K562 (cell line): ENCODE measurements around the gene UMAD1.

Source experiments
- CHD4 ChIP-seq: fragments of 200-600 bp; sonication (generic); IDR thresholded peaks from 3 replicates; pipeline ENCODE4 v1.6.1; 2012; ENCODE audit warnings: low read depth, mild to moderate bottlenecking, mixed read lengths, low read length, inconsistent platforms; ENCODE audit not compliant: insufficient read depth, insufficient replicate concordance, poor library complexity, severe bottlenecking
- MEF2D ChIP-seq: conservative IDR thresholded peaks from 2 replicates; pipeline ENCODE4 v1.6.1; 2016; ENCODE audit warnings: low read depth, missing genetic modification characterization, missing compliant biosample characterization
- NFE2 ChIP-seq: IDR thresholded peaks from 2 replicates; pipeline ENCODE4 v1.6.1; 2014; ENCODE audit warnings: antibody characterized with exemption, low read depth
- PHF8 ChIP-seq: fragments of 200-600 bp; sonication (generic); IDR thresholded peaks from 2 replicates; pipeline ENCODE4 v1.6.1; 2012; ENCODE audit warnings: mixed run types, mild to moderate bottlenecking, inconsistent platforms, low read length, moderate library complexity, borderline replicate concordance
- SRSF9 ChIP-seq: fragments of 200-400 bp; formaldehyde crosslinking; IDR thresholded peaks from 2 replicates; pipeline ENCODE4 v1.6.1; 2017; ENCODE audit warnings: low read depth, low read length, borderline replicate concordance
- YY1 ChIP-seq, 3 experiments: IDR thresholded peaks; 2 replicates each; pipeline ENCODE4 v1.6.1; 2011; ENCODE audit warnings: low read length in 2 of 3, mild to moderate bottlenecking in 2 of 3, moderate library complexity in 2 of 3, borderline replicate concordance in 1 of 3, control low read depth in 1 of 3, low read depth in 1 of 3; ENCODE audit not compliant: insufficient read depth in 3 of 3, insufficient replicate concordance in 2 of 3, control insufficient read depth in 1 of 3, insufficient read length in 1 of 3; ENCODE audit errors: extremely low read depth in 1 of 3
- TF ChIP-seq, protein P1 (sequence below), 3 experiments: IDR thresholded peaks in 2 of 3; conservative IDR thresholded peaks in 1 of 3; 2 replicates each; pipeline ENCODE4 v1.5.1; 2011 to 2012; ENCODE audit warnings: low read length in 3 of 3, mild to moderate bottlenecking in 3 of 3, control low read depth in 2 of 3, improper control_type of control experiment in 1 of 3, inconsistent platforms in 1 of 3, low read depth in 1 of 3, mixed read lengths in 1 of 3, moderate library complexity in 1 of 3; ENCODE audit not compliant: insufficient read depth in 2 of 3

DNA sequence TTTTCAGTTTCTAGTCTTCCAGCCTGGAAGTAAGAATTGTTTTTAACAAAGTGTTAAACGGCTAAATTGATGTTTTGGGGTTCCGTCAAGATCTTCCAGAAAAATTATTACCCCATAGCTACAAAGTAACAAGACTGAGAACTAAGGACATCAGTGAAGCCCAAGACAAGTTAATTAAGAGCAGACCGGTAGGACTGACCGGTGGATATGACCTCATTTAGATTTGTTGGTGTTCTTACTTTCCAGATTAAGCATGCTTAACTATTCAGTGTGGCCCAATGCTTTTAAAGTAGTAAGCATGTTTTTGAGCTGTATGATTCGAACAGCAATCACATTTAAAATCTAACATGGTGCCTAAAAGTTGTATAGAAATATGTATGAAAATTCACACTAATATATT, 151.0 kb downstream of the UMAD1 start:
- TF ChIP-seq, protein P1, sequence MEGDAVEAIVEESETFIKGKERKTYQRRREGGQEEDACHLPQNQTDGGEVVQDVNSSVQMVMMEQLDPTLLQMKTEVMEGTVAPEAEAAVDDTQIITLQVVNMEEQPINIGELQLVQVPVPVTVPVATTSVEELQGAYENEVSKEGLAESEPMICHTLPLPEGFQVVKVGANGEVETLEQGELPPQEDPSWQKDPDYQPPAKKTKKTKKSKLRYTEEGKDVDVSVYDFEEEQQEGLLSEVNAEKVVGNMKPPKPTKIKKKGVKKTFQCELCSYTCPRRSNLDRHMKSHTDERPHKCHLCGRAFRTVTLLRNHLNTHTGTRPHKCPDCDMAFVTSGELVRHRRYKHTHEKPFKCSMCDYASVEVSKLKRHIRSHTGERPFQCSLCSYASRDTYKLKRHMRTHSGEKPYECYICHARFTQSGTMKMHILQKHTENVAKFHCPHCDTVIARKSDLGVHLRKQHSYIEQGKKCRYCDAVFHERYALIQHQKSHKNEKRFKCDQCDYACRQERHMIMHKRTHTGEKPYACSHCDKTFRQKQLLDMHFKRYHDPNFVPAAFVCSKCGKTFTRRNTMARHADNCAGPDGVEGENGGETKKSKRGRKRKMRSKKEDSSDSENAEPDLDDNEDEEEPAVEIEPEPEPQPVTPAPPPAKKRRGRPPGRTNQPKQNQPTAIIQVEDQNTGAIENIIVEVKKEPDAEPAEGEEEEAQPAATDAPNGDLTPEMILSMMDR (IDR thresholded peaks at IDR 0.05 in 2 of 3, conservative IDR thresholded peaks at IDR 0.05 in 1 of 3; ENCODE audit: insufficient read depth in 2 of 3, low read depth in 1 of 3, low read length in 3 of 3) = no peak
- no peak for TF ChIP-seq SRSF9
- no peak for TF ChIP-seq PHF8
- TF ChIP-seq YY1 (IDR thresholded peaks at IDR 0.05; ENCODE audit: borderline replicate concordance in 1 of 3, control insufficient read depth in 1 of 3, extremely low read depth in 1 of 3, insufficient read depth in 3 of 3, insufficient read length in 1 of 3, insufficient replicate concordance in 2 of 3, low read depth in 1 of 3, low read length in 2 of 3) = no peak
- no peak for TF ChIP-seq CHD4
- TF ChIP-seq MEF2D (tag) = no peak
- TF ChIP-seq NFE2 = no peak
